ENCODE data around the gene ST8SIA6.
A peak's percentile ranks its signal among the peaks of the same experiment; 100 is the strongest.
"Not testable (repeated sequence)": the region's sequence is repeated elsewhere in the genome, so short reads cannot be mapped to it uniquely, and the experiment has no call there.

ST8SIA6 gene

GRCh38 chr10:17402040-17402439 lies 52.4 kb downstream of the ST8SIA6 start:
- not testable (repeated sequence) for DNase-seq (ENCODE audit: extremely low spot score, insufficient read length, low read depth); FAIRE-seq

- no peak for FAIRE-seq
- no peak for DNase-seq (ENCODE audit: extremely low spot score, insufficient read length, low read depth)
Measured at GRCh38 chr10:17396004-17396403, 58.4 kb downstream of the ST8SIA6 start.

- no peak for DNase-seq (ENCODE audit: extremely low spot score, insufficient read length, low read depth)
- FAIRE-seq = no peak
Measured at GRCh38 chr10:17394854-17395253, 59.5 kb downstream of the ST8SIA6 start.

GRCh38 chr10:17387861-17388503 lies 66.4 kb downstream of the ST8SIA6 start:
- DNase-seq (ENCODE audit: extremely low spot score, insufficient read length, low read depth) (no peak), FAIRE-seq (no peak)

- FAIRE-seq (no peak), DNase-seq (ENCODE audit: extremely low spot score, insufficient read length, low read depth) (no peak)
Measured at GRCh38 chr10:17386616-17387075, 67.7 kb downstream of the ST8SIA6 start.

GRCh38 chr10:17386021-17386420 lies 68.4 kb downstream of the ST8SIA6 start:
- DNase-seq (ENCODE audit: extremely low spot score, insufficient read length, low read depth) (no peak), FAIRE-seq (no peak)

- DNase-seq (ENCODE audit: extremely low spot score, insufficient read length, low read depth) (no peak), FAIRE-seq (no peak)
Measured at GRCh38 chr10:17385066-17385465, 69.3 kb downstream of the ST8SIA6 start.

- DNase-seq (ENCODE audit: extremely low spot score, insufficient read length, low read depth) (no peak), FAIRE-seq (no peak)
Measured at GRCh38 chr10:17383801-17384555, 70.4 kb downstream of the ST8SIA6 start.

GRCh38 chr10:17381502-17382142 lies 72.8 kb downstream of the ST8SIA6 start:
- no peak for FAIRE-seq

GRCh38 chr10:17380888-17381287 lies 73.5 kb downstream of the ST8SIA6 start:
- FAIRE-seq (no peak), DNase-seq (ENCODE audit: extremely low spot score, insufficient read length, low read depth) (no peak)

More at GRCh38 chr10:17381502-17382142, 72.8 kb downstream of the ST8SIA6 start:
- no peak for DNase-seq (ENCODE audit: extremely low spot score, insufficient read length, low read depth)

GRCh38 chr10:17380016-17380415 lies 74.4 kb downstream of the ST8SIA6 start:
- DNase-seq (ENCODE audit: extremely low spot score, insufficient read length, low read depth) = no peak
- FAIRE-seq = no peak

- DNase-seq (ENCODE audit: extremely low spot score, insufficient read length, low read depth) (no peak), FAIRE-seq (no peak)
Measured at GRCh38 chr10:17379151-17379690, 75.2 kb downstream of the ST8SIA6 start.

- FAIRE-seq (peak; percentile 33), DNase-seq (ENCODE audit: extremely low spot score, insufficient read length, low read depth) (no peak)
Measured at GRCh38 chr10:17375936-17376584, 78.3 kb downstream of the ST8SIA6 start.

- FAIRE-seq = no peak
- DNase-seq (ENCODE audit: extremely low spot score, insufficient read length, low read depth) = no peak
Measured at GRCh38 chr10:17368708-17369272, 85.6 kb downstream of the ST8SIA6 start.

- DNase-seq (ENCODE audit: extremely low spot score, insufficient read length, low read depth) (no peak), FAIRE-seq (no peak)
Measured at GRCh38 chr10:17366705-17367104, 87.7 kb downstream of the ST8SIA6 start.

GRCh38 chr10:17365402-17365801 lies 89.0 kb downstream of the ST8SIA6 start:
- DNase-seq (ENCODE audit: extremely low spot score, insufficient read length, low read depth) = no peak
- no peak for FAIRE-seq

- FAIRE-seq (no peak), DNase-seq (ENCODE audit: extremely low spot score, insufficient read length, low read depth) (no peak)
Measured at GRCh38 chr10:17358461-17358860, 95.9 kb downstream of the ST8SIA6 start.

- FAIRE-seq = no peak
- no peak for DNase-seq (ENCODE audit: extremely low spot score, insufficient read length, low read depth)
Measured at GRCh38 chr10:17357781-17358180, 96.6 kb downstream of the ST8SIA6 start.

- DNase-seq (ENCODE audit: extremely low spot score, insufficient read length, low read depth) (no peak), FAIRE-seq (no peak)
Measured at GRCh38 chr10:17356820-17357219, 97.6 kb downstream of the ST8SIA6 start.

- no peak for FAIRE-seq
- no peak for DNase-seq (ENCODE audit: extremely low spot score, insufficient read length, low read depth)
Measured at GRCh38 chr10:17354781-17355180, 99.6 kb downstream of the ST8SIA6 start.
